GM18520 (cell line): ENCODE data around the gene CCR4.
"Not testable (repeated sequence)": the region's sequence is repeated elsewhere in the genome, so short reads cannot be mapped to it uniquely, and the experiment has no call there.

Experiments used
- ATAC-seq: cut with Tn5 transposase; IDR thresholded peaks from one replicate; pipeline ENCODE4 v1.9.1; 2021; ENCODE audit not compliant: unreplicated experiment

The CCR4 gene

DNA sequence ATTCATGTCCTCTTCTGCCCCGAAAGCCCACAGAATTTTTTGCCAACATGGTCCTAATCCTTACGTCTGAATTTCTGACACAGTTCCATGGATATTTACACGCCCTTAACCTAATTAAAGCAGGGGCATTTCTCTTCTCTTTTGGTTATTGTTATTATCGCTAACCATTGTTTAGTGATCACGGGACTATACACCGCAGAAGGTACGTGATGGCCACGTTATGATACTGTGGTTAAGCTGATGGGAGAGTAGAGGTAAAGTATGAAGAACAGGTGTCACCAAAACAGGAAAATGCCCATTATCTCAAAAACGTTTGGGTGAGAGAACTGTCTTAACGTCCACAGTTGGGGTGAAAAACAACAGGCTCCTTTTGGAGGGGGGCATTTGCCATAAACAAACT is 26.4 kb downstream of the CCR4 start:
- ATAC-seq, result no peak

DNA sequence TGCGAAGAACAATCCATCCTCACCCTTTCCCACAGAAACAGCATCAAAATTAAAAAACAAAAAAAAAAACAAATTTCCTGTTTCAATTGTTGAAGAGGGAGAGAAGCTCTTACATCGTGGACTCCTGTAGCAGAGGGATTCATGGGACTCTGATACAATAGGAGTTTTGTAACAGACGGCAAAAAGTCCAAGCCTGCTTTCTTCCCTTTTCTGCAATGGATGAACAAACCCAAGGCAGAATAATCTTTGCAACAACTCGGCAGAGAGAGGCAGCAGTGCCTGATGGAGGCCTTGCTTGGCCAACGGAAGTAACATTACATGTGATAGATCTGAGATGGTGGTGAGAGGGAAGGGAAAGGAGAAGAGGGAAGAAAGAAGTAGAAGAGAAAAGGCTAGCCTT is 26.9 kb downstream of the CCR4 start:
- no peak for ATAC-seq

DNA sequence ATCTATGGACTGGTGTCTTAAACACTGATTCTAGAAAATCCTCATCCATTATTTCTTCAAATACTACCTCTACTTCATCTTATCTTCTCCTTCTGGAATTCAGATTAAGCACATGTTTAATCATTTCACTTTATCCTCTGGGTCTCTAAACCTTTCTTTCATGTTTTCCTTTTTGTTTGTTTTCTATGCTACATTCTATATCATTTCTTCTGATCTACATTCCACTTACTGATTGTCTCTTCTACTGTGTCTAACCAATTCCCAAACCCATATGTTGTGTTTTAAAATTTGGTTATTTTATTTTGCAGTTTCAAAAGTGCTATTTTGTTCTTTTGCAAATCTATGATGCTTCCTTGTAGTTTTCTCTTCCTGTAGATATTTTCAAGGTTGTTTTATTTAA is 31.7 kb downstream of the CCR4 start:
- no peak for ATAC-seq

DNA sequence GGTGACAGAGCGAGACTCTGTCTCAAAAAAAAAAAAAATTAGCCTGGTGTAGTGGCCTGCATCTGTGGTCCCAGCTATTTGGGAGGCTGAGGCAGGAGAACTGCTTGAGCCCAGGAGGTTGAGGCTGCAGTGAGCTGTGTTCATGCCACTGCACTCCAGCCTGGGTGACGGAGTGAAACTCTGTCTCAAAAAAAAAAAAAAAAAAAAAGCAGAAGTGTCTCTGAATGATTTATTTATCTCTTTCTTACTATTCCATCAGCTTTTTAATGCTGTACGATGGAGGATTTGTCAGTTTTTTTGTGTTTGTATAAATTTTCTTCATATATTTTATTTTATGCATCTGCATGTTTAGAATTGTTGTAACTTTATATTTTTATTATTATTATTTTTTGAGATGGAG is 33.5 kb downstream of the CCR4 start:
- ATAC-seq, result not testable (repeated sequence)

DNA sequence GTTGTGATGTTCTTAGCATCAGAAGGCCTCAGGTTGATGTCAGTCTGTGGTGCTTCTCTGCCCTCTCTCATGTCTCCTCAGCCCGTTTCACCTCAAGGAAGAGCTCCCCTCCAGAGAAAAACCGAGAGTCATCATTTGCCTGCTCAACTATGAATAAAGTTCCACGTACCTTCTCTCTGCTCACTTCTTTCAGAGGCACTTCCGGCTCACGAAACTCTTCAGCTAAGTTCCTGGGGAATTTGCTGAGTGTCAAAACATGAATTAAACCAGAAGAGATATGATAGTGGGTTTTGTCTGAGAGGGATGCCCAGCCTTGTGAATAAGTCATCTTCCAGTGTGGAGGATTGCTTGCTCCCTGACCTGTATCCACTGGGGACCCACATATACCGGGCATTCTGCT is 37.7 kb downstream of the CCR4 start:
- ATAC-seq, result no peak

DNA sequence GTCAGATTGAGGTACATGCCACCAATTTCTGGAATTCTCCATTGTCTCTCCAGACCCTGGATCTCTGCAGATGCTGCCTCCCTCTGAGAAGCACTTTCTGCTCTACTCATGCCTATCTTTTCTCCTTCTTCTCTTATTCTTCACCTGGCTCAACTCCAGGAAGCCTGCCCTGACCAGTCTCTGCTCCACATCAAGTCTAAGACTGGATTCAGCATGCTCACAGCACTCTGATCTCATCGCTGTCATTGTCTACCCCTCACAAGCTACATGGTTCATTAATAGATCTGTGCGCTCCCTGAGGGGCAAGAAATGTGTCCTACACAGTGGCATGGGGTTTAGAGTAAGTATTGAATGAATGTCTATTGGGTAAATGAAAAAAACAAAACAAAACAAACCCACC is 38.7 kb downstream of the CCR4 start:
- no peak for ATAC-seq

DNA sequence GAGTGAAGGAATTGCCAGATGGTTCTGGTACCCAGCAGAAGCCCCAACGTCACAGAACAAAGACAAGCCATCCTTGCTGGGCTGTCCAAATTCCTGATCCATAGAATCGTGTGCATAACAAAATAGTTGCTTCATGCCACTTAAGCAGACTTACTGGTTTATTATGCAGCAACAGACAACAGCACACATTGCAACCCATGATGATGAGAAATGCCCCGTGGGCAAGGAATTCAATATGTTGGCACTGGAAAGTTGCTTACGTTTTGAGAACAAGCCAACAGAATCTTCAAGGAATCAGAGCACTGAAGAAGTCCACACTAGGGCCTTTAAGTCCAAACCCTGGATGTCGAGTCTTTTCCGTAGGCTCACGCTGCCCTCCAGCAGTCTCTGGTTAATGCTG is 40.3 kb downstream of the CCR4 start:
- ATAC-seq, result no peak

DNA sequence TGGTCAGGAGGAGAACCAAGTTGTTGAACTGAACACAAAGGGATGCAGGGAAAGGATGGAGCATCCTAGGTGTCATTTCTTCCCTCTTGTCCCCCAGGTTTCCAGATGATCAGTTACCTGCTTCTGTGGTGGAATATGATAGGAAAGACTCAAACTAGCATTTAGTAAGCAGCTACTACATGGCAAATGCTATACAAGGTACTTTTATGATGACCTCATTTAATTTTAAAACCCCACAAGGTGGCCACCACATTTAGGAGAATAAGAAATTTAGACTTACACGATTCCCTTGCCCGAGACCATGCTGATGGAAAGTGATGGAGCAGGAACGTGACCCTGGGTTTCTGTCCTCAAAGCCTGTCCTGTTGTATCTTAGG is 40.9 kb downstream of the CCR4 start:
- no peak for ATAC-seq

DNA sequence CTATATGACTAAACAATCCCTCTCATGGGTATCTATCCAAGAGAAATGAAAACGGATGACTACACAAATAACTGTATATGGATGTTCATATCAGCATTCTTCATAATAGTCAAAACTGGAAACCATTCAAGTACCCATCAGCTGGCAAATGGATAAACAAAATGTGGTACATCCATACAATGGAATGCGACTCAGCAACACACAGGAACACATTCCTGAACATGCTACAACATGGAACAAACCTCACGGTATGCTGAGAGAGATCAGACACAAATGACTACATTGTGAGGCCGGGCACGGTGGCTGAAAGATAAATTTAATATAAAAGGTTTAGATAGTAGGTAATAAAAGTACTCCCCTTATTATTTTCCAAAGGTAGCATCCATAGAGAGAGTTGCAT is 42.6 kb downstream of the CCR4 start:
- ATAC-seq, result no peak

DNA sequence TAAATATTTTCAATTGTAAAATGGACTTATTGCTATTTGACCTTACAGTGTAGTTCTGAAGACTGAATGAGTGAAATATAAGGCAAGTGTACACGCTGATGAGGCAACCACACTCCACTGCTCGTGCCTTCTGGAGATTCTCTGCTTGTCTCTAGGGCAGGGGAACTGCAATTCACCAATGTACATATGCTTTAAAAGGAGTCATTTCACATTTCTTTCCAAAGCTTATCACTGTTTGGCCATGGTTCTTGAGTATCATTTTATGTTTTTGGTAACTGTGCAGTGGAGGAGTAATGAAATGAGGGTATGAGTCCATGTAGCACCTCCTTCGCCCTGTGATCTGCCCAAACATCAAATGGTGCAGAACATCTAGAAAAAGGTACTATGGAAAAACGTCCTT is 43.7 kb downstream of the CCR4 start:
- no peak for ATAC-seq

DNA sequence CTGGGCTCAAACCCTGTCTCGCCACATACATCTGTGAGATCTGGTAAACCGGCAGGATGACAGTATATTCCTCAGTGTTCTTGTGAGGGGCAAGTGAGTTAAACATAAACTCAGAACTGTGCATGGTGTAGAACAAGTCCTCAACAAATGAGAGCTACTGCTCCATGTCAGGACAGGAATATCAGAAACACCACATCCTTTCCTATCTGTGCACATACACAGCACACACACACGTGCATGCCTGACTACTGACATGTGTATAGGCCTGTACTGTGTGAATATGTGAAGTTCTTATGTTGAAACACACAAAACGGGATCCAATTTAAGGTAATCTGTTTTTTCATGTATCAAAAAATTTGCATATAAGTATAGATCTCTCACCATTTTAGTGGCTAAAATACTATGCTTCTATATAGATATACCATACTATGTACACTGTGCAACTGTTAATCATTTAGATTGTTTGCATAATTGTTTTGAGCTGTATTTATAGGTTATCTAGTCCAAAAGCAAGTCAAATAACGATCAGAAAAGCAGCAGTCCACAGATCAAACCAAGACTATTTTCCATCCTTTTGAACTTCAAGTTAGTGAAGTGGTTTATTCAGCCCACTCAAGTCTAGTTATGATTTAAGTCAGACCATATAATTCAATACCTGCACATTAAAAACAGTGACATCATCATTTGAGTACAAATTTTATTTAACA is 44.8 kb downstream of the CCR4 start:
- no peak for ATAC-seq

DNA sequence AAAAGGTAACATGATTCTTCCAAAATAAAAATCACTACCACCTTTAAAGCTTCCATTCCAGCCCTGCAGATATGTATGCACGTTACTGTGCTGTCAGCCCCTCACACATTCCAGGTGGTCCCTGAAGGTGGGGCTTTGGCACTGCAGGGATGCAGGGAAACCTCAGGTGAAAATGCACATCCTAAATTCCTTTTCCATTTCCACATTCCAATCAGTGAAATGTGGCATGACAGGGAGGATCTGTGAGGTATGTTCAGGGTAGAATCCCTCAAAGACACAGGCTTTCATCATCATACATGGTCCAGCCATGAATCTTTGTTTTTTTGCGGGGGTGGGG is 45.3 kb downstream of the CCR4 start:
- no peak for ATAC-seq

DNA sequence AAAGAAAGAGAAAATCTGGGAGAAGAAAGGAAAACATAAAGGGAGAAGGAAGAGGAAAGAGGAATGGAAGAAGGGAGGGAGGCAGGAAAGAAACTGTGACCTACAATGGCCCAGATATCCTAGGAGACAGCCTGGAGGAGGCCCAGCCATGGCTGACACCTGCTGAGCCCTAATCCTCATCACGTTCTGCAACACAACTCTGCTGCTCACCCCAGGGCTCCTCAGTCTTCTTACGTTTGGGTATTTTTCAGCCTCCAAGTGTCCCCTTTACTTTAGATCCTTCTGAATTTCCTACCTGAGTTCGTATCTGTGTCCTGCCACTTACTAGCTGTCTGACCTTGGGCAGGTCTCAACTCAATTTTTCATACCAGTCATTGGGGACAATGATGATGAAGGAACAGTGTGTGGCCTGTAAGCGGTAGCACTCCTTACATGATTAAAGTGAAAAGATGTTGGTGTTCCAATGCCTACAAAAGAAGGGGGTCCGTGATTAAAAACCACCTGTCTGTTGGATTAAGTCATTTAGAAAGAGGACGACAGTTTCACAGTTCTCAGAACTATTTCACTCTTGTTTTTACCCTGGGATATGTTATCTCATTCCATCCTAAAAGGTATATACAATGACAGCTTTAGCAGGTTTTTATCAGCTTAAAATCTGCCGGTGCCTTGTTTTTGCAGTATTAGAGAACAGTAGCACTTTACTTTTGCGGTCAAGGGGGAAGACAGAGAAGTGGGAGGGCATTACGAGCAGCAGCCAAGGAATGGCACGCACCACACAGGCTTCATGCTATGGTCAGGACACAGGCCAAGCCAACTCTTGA is 47.4 kb downstream of the CCR4 start:
- no peak for ATAC-seq

DNA sequence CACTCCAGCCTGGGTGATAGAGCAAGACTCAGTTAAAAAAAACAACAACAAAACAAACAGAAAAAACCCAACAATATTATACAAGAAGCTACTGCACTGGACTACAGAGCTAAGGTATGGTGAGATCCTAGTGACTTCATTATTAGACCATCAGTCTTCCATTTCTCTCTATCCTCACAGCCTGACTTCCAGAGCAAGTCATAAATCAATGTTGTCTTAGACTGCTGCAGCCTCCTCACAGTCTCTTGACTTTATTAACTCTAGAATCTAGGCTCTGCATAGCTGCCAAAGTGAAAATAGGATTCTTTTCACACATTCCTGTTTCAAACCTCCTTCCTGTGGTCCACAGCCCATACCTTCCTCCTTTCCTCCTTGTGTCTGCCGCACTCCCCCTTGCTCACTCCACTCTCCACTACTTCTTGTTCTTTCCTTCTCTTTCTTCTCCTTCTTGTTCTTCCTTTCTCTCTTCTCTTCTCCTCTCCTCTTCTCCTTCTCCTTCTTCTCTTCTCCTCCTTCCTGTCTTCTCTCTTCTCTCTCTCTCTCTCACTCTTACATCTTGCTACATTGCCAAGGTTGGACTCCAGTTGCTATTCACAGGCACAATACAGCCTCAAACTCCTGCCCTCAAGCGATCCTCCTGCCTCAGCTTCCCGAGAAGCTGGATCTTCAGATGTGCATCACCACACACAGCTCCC is 49.4 kb downstream of the CCR4 start:
- ATAC-seq, result no peak

DNA sequence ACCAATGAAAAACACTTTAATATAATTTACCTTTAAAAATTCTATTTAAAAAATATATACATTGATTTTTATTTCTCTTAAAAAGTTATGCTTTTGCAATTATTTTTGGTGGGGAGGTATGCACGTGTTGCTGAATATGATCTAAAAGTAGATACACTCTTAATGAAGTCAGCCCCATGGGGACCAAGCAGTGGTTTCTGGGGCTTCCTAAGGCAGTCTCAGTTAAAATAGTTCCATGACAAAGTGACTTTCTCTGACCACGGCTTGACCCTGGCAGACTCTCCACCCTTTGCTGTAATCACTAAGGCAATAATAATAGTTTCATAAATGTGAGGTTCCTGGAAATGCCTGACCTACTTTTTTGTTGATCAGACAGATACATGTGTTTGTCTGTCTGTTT is 50.4 kb downstream of the CCR4 start:
- ATAC-seq, result no peak

DNA sequence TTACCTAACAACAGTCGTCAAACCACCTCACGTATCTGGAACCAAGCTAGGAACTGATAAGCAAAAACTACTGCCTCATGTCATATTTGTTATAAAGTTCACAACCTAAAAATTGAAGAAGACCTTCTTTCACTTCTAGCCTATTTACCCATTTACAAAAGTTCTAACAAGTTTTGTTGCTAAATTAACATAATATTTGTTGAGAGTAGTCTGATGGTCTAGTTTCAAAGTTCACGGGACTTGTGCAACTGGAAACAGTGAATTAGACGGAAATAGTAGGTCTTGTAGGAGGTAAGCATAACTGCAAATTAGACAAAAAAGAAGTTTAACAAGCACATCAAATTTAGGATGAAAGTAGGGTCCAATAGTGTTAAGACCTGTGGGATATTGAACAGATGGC is 51.9 kb downstream of the CCR4 start:
- ATAC-seq, result no peak

DNA sequence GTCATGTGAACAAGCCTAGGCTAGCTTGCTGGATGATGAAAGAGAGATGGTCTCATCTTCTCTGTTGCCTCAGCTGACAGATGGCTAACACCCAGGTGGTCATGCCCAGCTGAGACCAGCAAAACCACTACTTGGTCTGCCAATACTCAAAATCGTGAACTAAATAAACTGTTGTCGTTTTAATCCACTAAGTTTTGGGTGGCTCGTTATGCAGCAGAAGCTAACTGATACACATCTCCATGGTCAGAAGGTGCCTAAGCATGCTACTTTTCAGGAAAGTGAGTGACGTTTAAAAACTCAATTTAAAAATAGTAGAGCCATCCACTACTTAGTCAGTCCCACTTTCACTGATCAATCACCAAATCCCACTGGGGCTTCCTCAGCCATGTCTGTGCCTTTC is 52.8 kb downstream of the CCR4 start:
- ATAC-seq, result no peak

DNA sequence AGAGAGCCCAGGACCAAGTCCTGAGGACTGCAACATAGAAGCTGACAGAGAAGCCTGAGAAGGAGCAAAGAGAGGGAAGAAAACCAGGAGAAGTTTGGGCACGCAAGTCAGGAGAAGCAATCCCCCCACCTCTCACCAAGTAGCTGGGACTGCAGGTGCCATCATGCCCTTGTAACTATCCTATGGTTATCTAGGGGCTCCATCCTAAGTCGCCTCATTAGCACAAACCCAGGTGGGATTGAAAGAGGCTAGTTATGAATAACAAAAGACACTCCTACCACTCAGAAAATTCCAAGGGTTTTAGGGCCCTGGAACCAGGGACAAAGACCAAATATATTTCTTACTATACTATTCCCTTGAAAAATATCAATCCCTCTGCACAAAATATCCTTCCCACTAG is 53.5 kb downstream of the CCR4 start:
- ATAC-seq, result no peak
